ENCODE results near the gene PEX11G. TPM values are rescaled to one million over a fixed set of nuclear protein-coding genes. Genes with fewer than 3 reads are reported as not detected.

Gene PEX11G
- total RNA-seq, 1 experiment from 2014 or later, result 2.8 TPM

DNA sequence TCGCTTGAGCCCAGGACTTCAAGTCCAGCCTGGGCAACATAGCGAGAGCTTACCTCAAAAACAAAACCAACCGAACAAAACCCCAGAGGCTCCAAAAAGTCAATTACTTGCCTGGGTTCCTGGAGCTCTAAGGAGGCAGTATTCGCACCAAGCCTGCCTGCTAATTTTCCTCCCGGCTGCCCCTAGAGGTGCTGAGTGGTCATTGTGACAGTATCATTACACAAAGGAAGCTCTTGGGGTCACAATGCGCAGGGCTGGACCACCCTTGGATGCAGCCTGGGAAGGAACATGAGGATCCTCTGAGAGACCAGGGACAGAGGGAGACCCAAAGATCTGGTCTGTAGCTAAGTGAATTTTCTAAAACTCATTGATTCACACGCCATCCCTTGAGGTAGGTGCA, 8.5 kb upstream of the PEX11G start:
- no peak overlapping the region for H3K4me3 Mint-ChIP-seq
- Histone ChIP-seq H3K9ac (ENCODE audit: extremely low read depth, insufficient read length, low read length) (no peak overlapping the region), H4K91ac (ENCODE audit: insufficient read length, low read depth, low read length) (no peak overlapping the region), H3K4ac (ENCODE audit: low read depth, low read length) (no peak overlapping the region), H3K9me3 (ENCODE audit: control insufficient read depth, low read depth, low read length) (no peaks in the 10 kb centered on the region), H2BK5ac (ENCODE audit: insufficient read length, low read length) (no peak overlapping the region), H3K23ac (ENCODE audit: insufficient read length, low read depth, low read length) (no peak overlapping the region), H2AK5ac (ENCODE audit: insufficient read length, low read length) (no peak overlapping the region), H3K18ac (ENCODE audit: insufficient read length, low read depth, low read length) (no peak overlapping the region), H3K4me1 (ENCODE audit: insufficient read depth, low read length) (no peaks in the 10 kb centered on the region), H3T11ph (ENCODE audit: low read length) (no peak overlapping the region), H4K5ac (ENCODE audit: insufficient read length, low read depth, low read length) (no peak overlapping the region), H3K14ac (ENCODE audit: insufficient read depth, low read length) (no peak overlapping the region), H4K8ac (replicated peaks; ENCODE audit: insufficient read length, low read depth, low read length) (no peak overlapping the region), H3K56ac (ENCODE audit: insufficient read length, low read depth, low read length) (no peak overlapping the region), H3K27me3 (ENCODE audit: insufficient read depth, low read length) (peaks cover under 1% of the 10 kb centered on the region; the same call in 1 of the 2 replicates), H2BK20ac (ENCODE audit: low read depth, low read length, poor library complexity, severe bottlenecking) (no peak overlapping the region), H2BK120ac (ENCODE audit: low read depth, low read length, poor library complexity, severe bottlenecking) (no peak overlapping the region), H3K79me2 (ENCODE audit: insufficient read depth, low read length) (no peaks in the 10 kb centered on the region), H3K4me2 (ENCODE audit: insufficient read depth, insufficient read length, low read length) (no peak overlapping the region), H2BK15ac (ENCODE audit: low read depth, low read length) (no peak overlapping the region), H2AFZ (ENCODE audit: low read length) (no peak overlapping the region), H4K20me1 (ENCODE audit: control insufficient read depth, insufficient read depth, insufficient read length) (no peaks in the 10 kb centered on the region), H3K79me1 (ENCODE audit: insufficient read depth, low read depth, low read length, poor library complexity, severe bottlenecking) (no peaks in the 10 kb centered on the region), H3K27ac (ENCODE audit: insufficient read length, low read depth, low read length) (no peak overlapping the region), H3K23me2 (ENCODE audit: insufficient read length, low read depth, low read length, poor library complexity, severe bottlenecking) (peaks cover 4% of the 10 kb centered on the region), H2BK12ac (ENCODE audit: insufficient read length, low read depth, low read length) (no peak overlapping the region)
- peaks cover 54% of the 10 kb centered on the region for H3K27me3 Mint-ChIP-seq (ENCODE audit: low read depth)
- peak; percentile 60 for DNase-seq
- TF ChIP-seq, protein P1, sequence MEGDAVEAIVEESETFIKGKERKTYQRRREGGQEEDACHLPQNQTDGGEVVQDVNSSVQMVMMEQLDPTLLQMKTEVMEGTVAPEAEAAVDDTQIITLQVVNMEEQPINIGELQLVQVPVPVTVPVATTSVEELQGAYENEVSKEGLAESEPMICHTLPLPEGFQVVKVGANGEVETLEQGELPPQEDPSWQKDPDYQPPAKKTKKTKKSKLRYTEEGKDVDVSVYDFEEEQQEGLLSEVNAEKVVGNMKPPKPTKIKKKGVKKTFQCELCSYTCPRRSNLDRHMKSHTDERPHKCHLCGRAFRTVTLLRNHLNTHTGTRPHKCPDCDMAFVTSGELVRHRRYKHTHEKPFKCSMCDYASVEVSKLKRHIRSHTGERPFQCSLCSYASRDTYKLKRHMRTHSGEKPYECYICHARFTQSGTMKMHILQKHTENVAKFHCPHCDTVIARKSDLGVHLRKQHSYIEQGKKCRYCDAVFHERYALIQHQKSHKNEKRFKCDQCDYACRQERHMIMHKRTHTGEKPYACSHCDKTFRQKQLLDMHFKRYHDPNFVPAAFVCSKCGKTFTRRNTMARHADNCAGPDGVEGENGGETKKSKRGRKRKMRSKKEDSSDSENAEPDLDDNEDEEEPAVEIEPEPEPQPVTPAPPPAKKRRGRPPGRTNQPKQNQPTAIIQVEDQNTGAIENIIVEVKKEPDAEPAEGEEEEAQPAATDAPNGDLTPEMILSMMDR (conservative IDR thresholded peaks at IDR 0.05), result peak; percentile 63
- WGBS (ENCODE audit: extremely low coverage, insufficient read length, low lambda C conversion rate), result no CpG with 5 or more reads among the region's 7 CpGs
- peaks cover 0 to 3% of the 10 kb centered on the region in 2 experiments; a peak in 1 of 5 replicates for H3K9me3 Mint-ChIP-seq
- H3K36me3 Mint-ChIP-seq (ENCODE audit: insufficient read depth in 1 of 3, low read depth in 3 of 3), result no peaks in the 10 kb centered on the region
- peaks cover 3 to 13% of the 10 kb centered on the region in 2 experiments; a peak in 2 of 4 replicates for H3K4me1 Mint-ChIP-seq
- no peak overlapping the region for H3K27ac Mint-ChIP-seq

Data from H9 (cell line).